ENCODE measurements around the gene LRRC15. TPM values are rescaled to one million over a fixed set of nuclear protein-coding genes. Genes with fewer than 3 reads are reported as not detected.

LRRC15 gene
- polyA plus RNA-seq, 1 experiment, result 4.9 TPM

GRCh38 chr3:194313560-194314387 lies 55.8 kb downstream of the LRRC15 start:
- CTCF ChIA-PET, result interaction anchor here (0.9 to 8.8 kb wide), 5 partner anchors 16 to 648 kb away, joined by 3 to 280 read pairs (median 4); no protein-coding TSS in a partner anchor
- POLR2A ChIA-PET, result no interaction called here
- Histone ChIP-seq H3K27me3 (ENCODE audit: control insufficient read depth, insufficient read depth, low read length) (peaks cover 59% of the 10 kb centered on the region), H3K4me3 (ENCODE audit: low read depth, low read length) (no peak overlapping the region), H3K9me3 (ENCODE audit: control insufficient read depth, insufficient read depth, low read length) (peaks cover 7% of the 10 kb centered on the region), H3K27ac (ENCODE audit: low read depth, low read length) (no peak overlapping the region)
- no peak for TF ChIP-seq CTCF (IDR thresholded peaks at IDR 0.05; ENCODE audit: low read depth, low read length)
- DNase-seq (ENCODE audit: low read depth, low spot score), result no peak

GRCh38 chr3:194312743-194313281 lies 56.7 kb downstream of the LRRC15 start:
- ChIA-PET POLR2A (no interaction called here), CTCF (interaction anchor here (0.6 to 8.8 kb wide), 6 partner anchors 33 to 647 kb away, joined by 3 to 280 read pairs (median 3); no protein-coding TSS in a partner anchor)
- peaks cover 64% of the 10 kb centered on the region for H3K27me3 ChIP-seq (ENCODE audit: control insufficient read depth, insufficient read depth, low read length)
- H3K9me3 ChIP-seq (ENCODE audit: control insufficient read depth, insufficient read depth, low read length), result no peaks in the 10 kb centered on the region; the same call in 1 of the 2 replicates
- DNase-seq (ENCODE audit: low read depth, low spot score), result no peak
- no peak for TF ChIP-seq CTCF (IDR thresholded peaks at IDR 0.05; ENCODE audit: low read depth, low read length)
- peak overlapping the region; percentile 21 for H3K27ac ChIP-seq (ENCODE audit: low read depth, low read length)
- no peak overlapping the region for H3K4me3 ChIP-seq (ENCODE audit: low read depth, low read length)

GRCh38 chr3:194312186-194312742 lies 57.3 kb downstream of the LRRC15 start:
- CTCF ChIA-PET, result interaction anchor here (5.2 to 8.8 kb wide), 2 partner anchors 532 to 647 kb away, joined by 89 to 280 read pairs; no protein-coding TSS in a partner anchor
- H3K4me3 ChIP-seq (ENCODE audit: low read depth, low read length), result no peak overlapping the region
- H3K27ac ChIP-seq (ENCODE audit: low read depth, low read length), result no peak overlapping the region
- H3K9me3 ChIP-seq (ENCODE audit: control insufficient read depth, insufficient read depth, low read length), result no peaks in the 10 kb centered on the region; the same call in 1 of the 2 replicates
- no peak for TF ChIP-seq CTCF (IDR thresholded peaks at IDR 0.05; ENCODE audit: low read depth, low read length)
- POLR2A ChIA-PET, result no interaction called here
- peaks cover 70% of the 10 kb centered on the region for H3K27me3 ChIP-seq (ENCODE audit: control insufficient read depth, insufficient read depth, low read length)
- no peak for DNase-seq (ENCODE audit: low read depth, low spot score)

GRCh38 chr3:194311000-194311399 lies 58.5 kb downstream of the LRRC15 start:
- H3K4me3 ChIP-seq (ENCODE audit: low read depth, low read length), result no peak overlapping the region
- ChIA-PET CTCF (interaction anchor here (8.8 kb wide), 1 partner anchor 531 kb away, joined by 280 read pairs; no protein-coding TSS in a partner anchor), POLR2A (no interaction called here)
- no peak for TF ChIP-seq CTCF (IDR thresholded peaks at IDR 0.05; ENCODE audit: low read depth, low read length)
- H3K27ac ChIP-seq (ENCODE audit: low read depth, low read length), result no peak overlapping the region
- no peak for DNase-seq (ENCODE audit: low read depth, low spot score)
- peaks cover 74% of the 10 kb centered on the region for H3K27me3 ChIP-seq (ENCODE audit: control insufficient read depth, insufficient read depth, low read length)
- H3K9me3 ChIP-seq (ENCODE audit: control insufficient read depth, insufficient read depth, low read length), result no peaks in the 10 kb centered on the region

Data from AG04450 (cell line).